Measurements from ENCODE around the gene RTKN2. TPM values are rescaled to one million over a fixed set of nuclear protein-coding genes. Genes with fewer than 3 reads are reported as not detected.
"Not testable (repeated sequence)": the region's sequence is repeated elsewhere in the genome, so short reads cannot be mapped to it uniquely, and the experiment has no call there.

RTKN2 gene
- polyA plus RNA-seq, 1 donor from 2014 or later, result 4.7 TPM

- H3K9me2 ChIP-seq (ENCODE audit: insufficient read depth, low read length), result no peaks in the 10 kb centered on the region
Measured at GRCh38 chr10:62244088-62244487, 24.6 kb downstream of the RTKN2 start.

GRCh38 chr10:62243647-62243997, 25.0 kb downstream of the RTKN2 start:
- Histone ChIP-seq H3K4me2 (ENCODE audit: low read length) (no peak overlapping the region), H3K9me2 (ENCODE audit: insufficient read depth, low read length) (no peaks in the 10 kb centered on the region), H2AFZ (ENCODE audit: low read depth, low read length) (no peak overlapping the region), H3K4me3 (ENCODE audit: low read length) (no peak overlapping the region), H3K36me3 (ENCODE audit: insufficient read depth, low read length) (no peaks in the 10 kb centered on the region), H3K79me2 (replicated peaks; ENCODE audit: insufficient read depth, low read length) (no peaks in the 10 kb centered on the region), H3K27me3 (ENCODE audit: insufficient read depth, low read depth, low read length) (no peaks in the 10 kb centered on the region), H3K9me3 (ENCODE audit: low read length) (no peaks in the 10 kb centered on the region), H3F3A (ENCODE audit: insufficient read depth, low read length, poor library complexity, severe bottlenecking) (no peaks in the 10 kb centered on the region), H3K9ac (ENCODE audit: low read length) (no peak overlapping the region), H3K27ac (ENCODE audit: low read length) (no peak overlapping the region), H4K20me1 (ENCODE audit: insufficient read depth) (no peaks in the 10 kb centered on the region)
- TF ChIP-seq TAF1 (IDR thresholded peaks at IDR 0.05; ENCODE audit: low read depth) (no peak), MXI1 (conservative IDR thresholded peaks at IDR 0.05; ENCODE audit: poor library complexity, severe bottlenecking) (no peak), POLR2AphosphoS5 (IDR thresholded peaks at IDR 0.05) (no peak), RAD21 (conservative IDR thresholded peaks at IDR 0.05) (no peak), EP300 (conservative IDR thresholded peaks at IDR 0.05; ENCODE audit: poor library complexity, severe bottlenecking) (no peak), CTCF (IDR thresholded peaks at IDR 0.05; ENCODE audit: poor library complexity, severe bottlenecking) (no peak), REST (IDR thresholded peaks at IDR 0.05; ENCODE audit: borderline replicate concordance) (no peak), SMC3 (conservative IDR thresholded peaks at IDR 0.05; ENCODE audit: poor library complexity) (no peak), EZH2 (IDR thresholded peaks at IDR 0.05; ENCODE audit: borderline replicate concordance, insufficient read depth, low read length, poor library complexity, severe bottlenecking) (no peak)

More at GRCh38 chr10:62244088-62244487, 24.6 kb downstream of the RTKN2 start:
- no peaks in the 10 kb centered on the region for H4K20me1 ChIP-seq (ENCODE audit: insufficient read depth)
- H2AFZ ChIP-seq (ENCODE audit: low read depth, low read length), result no peak overlapping the region
- no peak overlapping the region for H3K4me2 ChIP-seq (ENCODE audit: low read length)
- no peak overlapping the region for H3K4me3 ChIP-seq (ENCODE audit: low read length)
- H3K36me3 ChIP-seq (ENCODE audit: insufficient read depth, low read length), result no peaks in the 10 kb centered on the region
- no peaks in the 10 kb centered on the region for H3K9me3 ChIP-seq (ENCODE audit: low read length)
- no peaks in the 10 kb centered on the region for H3K27me3 ChIP-seq (ENCODE audit: insufficient read depth, low read depth, low read length)
- H3K27ac ChIP-seq (ENCODE audit: low read length), result no peak overlapping the region
- TF ChIP-seq RAD21 (conservative IDR thresholded peaks at IDR 0.05) (no peak), EZH2 (IDR thresholded peaks at IDR 0.05; ENCODE audit: borderline replicate concordance, insufficient read depth, low read length, poor library complexity, severe bottlenecking) (no peak)
- no peaks in the 10 kb centered on the region for H3K79me2 ChIP-seq (replicated peaks; ENCODE audit: insufficient read depth, low read length)
- no peak overlapping the region for H3K9ac ChIP-seq (ENCODE audit: low read length)
- no peaks in the 10 kb centered on the region for H3F3A ChIP-seq (ENCODE audit: insufficient read depth, low read length, poor library complexity, severe bottlenecking)

- not testable (repeated sequence) for H3F3A ChIP-seq (ENCODE audit: insufficient read depth, low read length, poor library complexity, severe bottlenecking); H4K20me1 ChIP-seq (ENCODE audit: insufficient read depth); H3K9me3 ChIP-seq (ENCODE audit: low read length); H3K9ac ChIP-seq (ENCODE audit: low read length); H3K9me2 ChIP-seq (ENCODE audit: insufficient read depth, low read length); H2AFZ ChIP-seq (ENCODE audit: low read depth, low read length); H3K36me3 ChIP-seq (ENCODE audit: insufficient read depth, low read length); H3K27me3 ChIP-seq (ENCODE audit: insufficient read depth, low read depth, low read length); H3K4me3 ChIP-seq (ENCODE audit: low read length); H3K4me2 ChIP-seq (ENCODE audit: low read length); H3K27ac ChIP-seq (ENCODE audit: low read length); H3K79me2 ChIP-seq (replicated peaks; ENCODE audit: insufficient read depth, low read length)
Measured at GRCh38 chr10:62242965-62243646, 25.5 kb downstream of the RTKN2 start.

- not testable (repeated sequence) for H3K9me3 ChIP-seq (ENCODE audit: low read length); H3K79me2 ChIP-seq (replicated peaks; ENCODE audit: insufficient read depth, low read length); H3K27me3 ChIP-seq (ENCODE audit: insufficient read depth, low read depth, low read length); H3K9me2 ChIP-seq (ENCODE audit: insufficient read depth, low read length); H3K4me3 ChIP-seq (ENCODE audit: low read length); H3K36me3 ChIP-seq (ENCODE audit: insufficient read depth, low read length); H2AFZ ChIP-seq (ENCODE audit: low read depth, low read length); H3K9ac ChIP-seq (ENCODE audit: low read length); H3K4me2 ChIP-seq (ENCODE audit: low read length); H3F3A ChIP-seq (ENCODE audit: insufficient read depth, low read length, poor library complexity, severe bottlenecking); H4K20me1 ChIP-seq (ENCODE audit: insufficient read depth); H3K27ac ChIP-seq (ENCODE audit: low read length)
Measured at GRCh38 chr10:62241521-62241920, 27.1 kb downstream of the RTKN2 start.

Data from neural cell (in vitro differentiated cells).